Activated CD4-positive, alpha-beta T cell treated with anti-CD3 and anti-CD28 coated beads, Interleukin-2, amount 10 ng/mL, durations not matched to agents 7 days and 5 days (primary cell): ENCODE data around the gene FERMT2. TPM values are rescaled to one million over a fixed set of nuclear protein-coding genes. Genes with fewer than 3 reads are reported as not detected.

Source experiments
- CTCF ChIA-PET: fragments of 350-600 bp; sonication (Branson Sonifier 250); formaldehyde crosslinking; loops from one replicate; lab custom pipeline; 2021; ENCODE audit warnings: antibody characterized with exemption; lab: Charles Lee
- POLR2A ChIA-PET: fragments of 350-600 bp; sonication (Branson Sonifier 250); formaldehyde crosslinking; loops from one replicate; lab custom pipeline; 2021; ENCODE audit warnings: antibody characterized with exemption; lab: Charles Lee
- DNase-seq: peaks from one replicate; pipeline ENCODE4 v3.0.0-alpha.2; 2020
- H3K27ac Mint-ChIP-seq: one replicate; pipeline ENCODE4 v1.8.0; 2021; ENCODE audit warnings: mild to moderate bottlenecking, moderate library complexity, mixed read lengths
- H3K27me3 Mint-ChIP-seq: one replicate; pipeline ENCODE4 v1.8.0; 2021; ENCODE audit warnings: mixed read lengths
- H3K36me3 Mint-ChIP-seq: one replicate; pipeline ENCODE4 v1.8.0; 2021; ENCODE audit warnings: low read depth, mixed read lengths
- H3K4me1 Mint-ChIP-seq: one replicate; pipeline ENCODE4 v1.8.0; 2021; ENCODE audit warnings: mixed read lengths
- H3K4me3 Mint-ChIP-seq: one replicate; pipeline ENCODE4 v1.8.0; 2021; ENCODE audit warnings: mild to moderate bottlenecking, moderate library complexity, mixed read lengths
- H3K9me3 Mint-ChIP-seq: one replicate; pipeline ENCODE4 v1.8.0; 2021; ENCODE audit warnings: mixed read lengths
- total RNA-seq, 2 experiments: library from RNA; stranded (reverse); gene quantifications; one replicate each; pipeline ENCODE4 v1.2.3, GENCODE V29; 2021

Gene FERMT2
- total RNA-seq, 2 experiments from 2014 or later, result 0.25 to 0.40 TPM

DNA sequence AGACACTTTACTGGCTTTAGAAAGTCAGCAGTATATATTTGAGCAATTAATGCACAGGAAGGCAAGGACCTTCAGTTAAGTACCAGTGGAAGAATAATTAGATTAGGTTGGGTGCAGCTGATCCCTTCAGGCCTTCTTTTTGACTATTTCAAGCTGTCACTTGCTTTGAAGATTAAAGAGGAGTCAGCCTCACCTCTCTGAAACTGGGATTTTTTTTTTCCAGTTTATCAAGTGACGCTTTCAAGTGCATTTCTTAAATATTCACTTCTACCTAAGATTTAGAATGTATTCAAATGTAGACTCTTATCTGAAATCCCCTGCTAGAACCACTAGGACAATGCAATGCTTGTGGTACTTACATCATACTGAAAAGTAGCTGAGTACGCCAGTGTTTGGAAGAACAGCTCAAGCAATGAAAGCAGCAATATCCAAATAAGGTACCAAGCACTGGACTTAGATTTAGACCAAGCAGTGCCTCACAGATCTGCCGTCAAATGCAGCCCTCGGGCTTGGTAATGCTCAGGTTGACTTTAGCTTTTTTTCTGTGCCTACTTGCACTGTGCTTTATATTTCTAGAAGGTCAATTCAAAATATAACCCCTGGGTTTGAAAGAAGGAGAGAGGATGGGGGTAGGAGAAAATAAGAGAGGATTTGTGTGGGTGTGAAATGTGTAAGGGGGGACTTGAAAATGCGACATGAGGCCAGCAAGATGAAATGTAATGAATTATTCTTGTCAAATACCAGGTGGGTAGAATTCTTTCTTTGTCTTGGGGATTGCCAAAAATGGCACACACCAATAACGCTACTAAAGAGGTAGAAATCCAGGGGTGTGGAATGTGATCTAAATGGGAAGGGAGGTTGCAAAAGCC lies 3.7 kb upstream of the FERMT2 start:
- DNase-seq, result no peak
- H3K4me1 Mint-ChIP-seq, result peaks cover 16% of the 10 kb centered on the region
- no peaks in the 10 kb centered on the region for H3K36me3 Mint-ChIP-seq
- ChIA-PET POLR2A (interaction anchor here (0.6 kb wide), 1 partner anchor 334 kb away, joined by 3 read pairs; no protein-coding TSS in a partner anchor), CTCF (no interaction called here)
- peaks cover 45% of the 10 kb centered on the region for H3K27me3 Mint-ChIP-seq
- H3K27ac Mint-ChIP-seq, result no peak overlapping the region
- no peaks in the 10 kb centered on the region for H3K9me3 Mint-ChIP-seq
- H3K4me3 Mint-ChIP-seq, result no peak overlapping the region

DNA sequence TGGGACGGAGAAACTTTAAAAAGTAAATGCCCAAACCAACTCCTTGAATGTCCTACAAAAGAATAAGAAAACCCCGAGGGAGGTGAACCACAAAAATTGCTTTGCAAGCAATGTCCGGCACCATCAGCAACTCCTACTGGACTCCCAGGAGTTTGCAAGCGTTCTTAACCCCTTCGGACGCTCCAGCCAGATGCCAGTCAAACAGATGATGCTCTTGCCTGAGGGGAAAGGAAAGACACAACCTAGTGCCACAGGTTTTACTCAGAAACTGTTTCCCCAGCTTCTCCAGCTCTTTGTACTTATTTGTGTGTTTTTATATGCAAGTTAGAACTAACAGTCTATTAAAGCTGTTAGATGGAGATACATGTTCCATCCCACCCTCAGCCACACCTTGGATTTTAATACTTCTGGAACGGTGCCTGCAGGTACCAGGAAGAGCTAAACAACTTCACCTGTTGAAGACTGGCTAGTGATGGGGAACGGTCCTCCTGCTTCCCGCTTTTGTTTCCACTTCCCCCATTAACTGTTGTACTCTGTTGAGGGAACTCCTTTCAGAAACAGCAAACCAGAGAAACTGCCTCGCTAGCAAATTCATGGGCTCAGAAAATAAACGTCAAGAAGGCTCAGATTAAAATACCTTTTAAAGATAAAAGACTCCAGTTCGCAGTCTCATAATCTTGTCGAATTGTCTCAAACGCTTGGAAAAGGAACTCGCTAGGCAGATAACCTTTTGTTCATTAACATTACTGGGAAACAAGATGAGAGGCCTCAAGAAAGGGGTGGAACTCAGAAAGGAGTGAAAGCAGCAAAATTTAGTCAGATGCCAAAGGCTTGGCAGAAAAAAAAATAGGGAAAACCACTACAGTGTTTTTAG lies 1.1 kb upstream of the FERMT2 start:
- Mint-ChIP-seq H3K4me1 (peaks cover 19% of the 10 kb centered on the region), H3K9me3 (no peaks in the 10 kb centered on the region), H3K27me3 (peaks cover 67% of the 10 kb centered on the region), H3K36me3 (no peaks in the 10 kb centered on the region), H3K4me3 (peak overlapping the region; percentile 31), H3K27ac (no peak overlapping the region)
- ChIA-PET CTCF (interaction anchor here (1.3 to 1.7 kb wide), 2 partner anchors 10 to 14 kb away, joined by 3 to 4 read pairs; no protein-coding TSS in a partner anchor), POLR2A (no interaction called here)
- DNase-seq, result no peak

- CTCF ChIA-PET, result interaction anchor here (0.6 kb wide), 1 partner anchor 127 kb away, joined by 3 read pairs; no protein-coding TSS in a partner anchor
- POLR2A ChIA-PET, result no interaction called here
- DNase-seq, result no peak
- Mint-ChIP-seq H3K4me3 (peak overlapping the region; percentile 74), H3K27me3 (peaks cover 69% of the 10 kb centered on the region), H3K27ac (no peak overlapping the region), H3K4me1 (peaks cover 19% of the 10 kb centered on the region), H3K36me3 (no peaks in the 10 kb centered on the region), H3K9me3 (no peaks in the 10 kb centered on the region)
These were observed 396 bp downstream of the FERMT2 start for GRCh38 chr14:52950410-52950897.

GRCh38 chr14:52949711-52950409 lies 990 bp downstream of the FERMT2 start:
- H3K27me3 Mint-ChIP-seq, result peaks cover 64% of the 10 kb centered on the region
- no peak overlapping the region for H3K27ac Mint-ChIP-seq
- peak overlapping the region; percentile 74 for H3K4me3 Mint-ChIP-seq
- CTCF ChIA-PET, result no interaction called here
- POLR2A ChIA-PET, result no interaction called here
- no peaks in the 10 kb centered on the region for H3K36me3 Mint-ChIP-seq
- DNase-seq, result no peak
- H3K4me1 Mint-ChIP-seq, result peaks cover 19% of the 10 kb centered on the region
- no peaks in the 10 kb centered on the region for H3K9me3 Mint-ChIP-seq

- H3K27me3 Mint-ChIP-seq, result peaks cover 60% of the 10 kb centered on the region
- no peaks in the 10 kb centered on the region for H3K36me3 Mint-ChIP-seq
- ChIA-PET CTCF (interaction anchor here (0.6 kb wide), 1 partner anchor 36 kb away, joined by 3 read pairs; no protein-coding TSS in a partner anchor), POLR2A (no interaction called here)
- no peak for DNase-seq
- no peak overlapping the region for H3K27ac Mint-ChIP-seq
- H3K4me1 Mint-ChIP-seq, result peaks cover 19% of the 10 kb centered on the region
- no peaks in the 10 kb centered on the region for H3K9me3 Mint-ChIP-seq
- peak overlapping the region; percentile 74 for H3K4me3 Mint-ChIP-seq
These were observed 1.6 kb downstream of the FERMT2 start for GRCh38 chr14:52949249-52949648.

DNA sequence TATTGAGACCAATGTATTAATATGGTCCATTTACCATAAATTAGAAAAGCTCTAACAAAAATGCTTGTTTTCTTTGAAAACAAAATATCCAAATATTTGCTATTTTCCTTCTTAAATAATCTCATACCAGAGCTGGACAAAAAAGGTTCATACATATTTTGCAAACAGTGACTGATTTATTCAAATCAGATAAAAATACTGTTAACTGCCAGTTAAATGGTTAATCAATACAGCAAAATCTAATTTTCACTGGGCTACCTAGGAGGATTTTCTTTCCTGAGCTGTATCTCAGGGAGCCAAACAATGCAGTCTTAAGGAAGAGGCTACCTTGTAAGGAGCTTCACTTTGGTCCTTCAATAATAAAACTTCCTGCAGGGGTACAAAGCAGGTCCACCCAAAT lies 2.0 kb downstream of the FERMT2 start:
- no peak for DNase-seq
- Mint-ChIP-seq H3K4me1 (peaks cover 19% of the 10 kb centered on the region), H3K4me3 (no peak overlapping the region), H3K27me3 (peaks cover 56% of the 10 kb centered on the region), H3K9me3 (no peaks in the 10 kb centered on the region), H3K27ac (no peak overlapping the region), H3K36me3 (no peaks in the 10 kb centered on the region)
- ChIA-PET CTCF (interaction anchor here (0.6 kb wide), 1 partner anchor 36 kb away, joined by 3 read pairs; no protein-coding TSS in a partner anchor), POLR2A (no interaction called here)

DNA sequence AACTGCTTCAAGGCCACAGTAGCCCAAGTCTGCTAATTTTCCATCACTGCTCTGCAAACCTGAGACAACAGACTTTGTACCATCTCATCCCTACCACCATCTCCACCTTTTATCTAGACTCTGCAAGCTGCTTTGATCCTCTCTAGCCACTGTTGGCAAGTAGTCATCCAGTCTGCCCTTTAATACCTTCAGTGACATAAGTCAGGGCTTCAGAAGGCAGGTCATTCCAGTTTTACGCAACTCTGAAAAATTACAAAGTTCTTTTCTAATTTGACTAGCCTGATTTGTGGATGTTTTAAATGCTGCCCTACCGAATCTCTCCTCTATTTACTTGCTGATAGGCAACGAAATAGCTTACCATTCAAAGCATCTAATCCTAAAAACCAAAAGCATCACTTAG lies 2.8 kb downstream of the FERMT2 start:
- POLR2A ChIA-PET, result no interaction called here
- H3K9me3 Mint-ChIP-seq, result no peaks in the 10 kb centered on the region
- CTCF ChIA-PET, result no interaction called here
- H3K4me3 Mint-ChIP-seq, result no peak overlapping the region
- peaks cover 51% of the 10 kb centered on the region for H3K27me3 Mint-ChIP-seq
- no peaks in the 10 kb centered on the region for H3K36me3 Mint-ChIP-seq
- DNase-seq, result no peak
- H3K4me1 Mint-ChIP-seq, result peaks cover 19% of the 10 kb centered on the region
- no peak overlapping the region for H3K27ac Mint-ChIP-seq

GRCh38 chr14:52944254-52944653 lies 6.6 kb downstream of the FERMT2 start:
- Mint-ChIP-seq H3K27me3 (peaks cover 27% of the 10 kb centered on the region), H3K4me3 (no peak overlapping the region), H3K9me3 (no peaks in the 10 kb centered on the region), H3K4me1 (peaks cover under 1% of the 10 kb centered on the region), H3K36me3 (no peaks in the 10 kb centered on the region), H3K27ac (no peak overlapping the region)
- CTCF ChIA-PET, result interaction anchor here (1.2 to 2.2 kb wide), 2 partner anchors 9 to 17 kb away, joined by 3 to 5 read pairs; no protein-coding TSS in a partner anchor
- DNase-seq, result no peak
- POLR2A ChIA-PET, result no interaction called here

DNA sequence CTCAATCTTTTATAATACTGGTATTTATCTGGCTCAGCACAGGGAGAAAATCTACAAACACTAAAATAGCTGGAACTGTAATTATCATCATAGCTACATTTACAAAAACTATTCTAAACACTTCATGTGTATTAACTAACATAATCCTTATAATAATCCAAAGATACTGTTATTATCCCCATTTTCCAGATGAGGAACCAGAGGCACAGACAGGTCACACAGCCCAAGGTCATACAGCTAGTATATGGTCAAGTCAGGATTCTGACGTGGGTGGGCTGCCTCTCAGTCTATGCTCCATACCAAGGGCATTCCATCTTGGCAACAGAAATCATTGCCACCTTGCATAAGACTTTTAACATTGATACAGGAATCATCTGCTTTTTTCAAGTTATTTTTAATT lies 11.4 kb downstream of the FERMT2 start:
- Mint-ChIP-seq H3K4me1 (no peaks in the 10 kb centered on the region), H3K36me3 (no peaks in the 10 kb centered on the region), H3K27ac (no peak overlapping the region), H3K4me3 (no peak overlapping the region), H3K27me3 (peaks cover 16% of the 10 kb centered on the region), H3K9me3 (no peaks in the 10 kb centered on the region)
- ChIA-PET POLR2A (no interaction called here), CTCF (interaction anchor here (0.6 kb wide), 2 partner anchors 116 to 259 kb away, joined by 3 read pairs; no protein-coding TSS in a partner anchor)
- no peak for DNase-seq

- Mint-ChIP-seq H3K36me3 (no peaks in the 10 kb centered on the region), H3K27ac (no peak overlapping the region), H3K27me3 (peaks cover 14% of the 10 kb centered on the region), H3K4me3 (no peak overlapping the region), H3K9me3 (no peaks in the 10 kb centered on the region), H3K4me1 (no peaks in the 10 kb centered on the region)
- ChIA-PET POLR2A (no interaction called here), CTCF (interaction anchor here (0.9 kb wide), 1 partner anchor 15 kb away, joined by 3 read pairs; no protein-coding TSS in a partner anchor)
- no peak for DNase-seq
These were observed 13.0 kb downstream of the FERMT2 start for GRCh38 chr14:52937869-52938268.

DNA sequence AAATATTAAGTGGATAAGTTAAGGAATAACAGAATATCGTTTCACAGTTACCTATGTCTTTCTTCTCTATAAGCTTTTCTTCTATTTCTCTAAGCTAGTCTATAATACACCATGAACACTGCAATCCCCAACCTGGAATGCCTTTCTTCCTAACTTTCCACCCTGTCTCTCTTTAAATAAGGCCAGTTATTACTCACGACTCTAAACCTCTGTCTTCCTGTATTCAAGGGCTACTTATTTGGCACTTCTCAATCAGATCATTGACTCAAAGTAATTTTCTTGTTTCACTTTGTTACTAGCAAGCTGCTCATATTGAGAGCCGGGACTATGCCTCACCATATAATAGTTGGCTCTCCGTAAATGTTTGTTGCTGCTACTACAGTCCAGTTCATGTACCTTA lies 13.5 kb downstream of the FERMT2 start:
- Mint-ChIP-seq H3K9me3 (no peaks in the 10 kb centered on the region), H3K4me3 (no peak overlapping the region), H3K4me1 (no peaks in the 10 kb centered on the region), H3K36me3 (no peaks in the 10 kb centered on the region), H3K27me3 (peaks cover 14% of the 10 kb centered on the region), H3K27ac (no peak overlapping the region)
- ChIA-PET CTCF (interaction anchor here (0.7 to 0.9 kb wide), 2 partner anchors 16 to 99 kb away, joined by 3 to 4 read pairs; no protein-coding TSS in a partner anchor), POLR2A (no interaction called here)
- DNase-seq, result no peak

DNA sequence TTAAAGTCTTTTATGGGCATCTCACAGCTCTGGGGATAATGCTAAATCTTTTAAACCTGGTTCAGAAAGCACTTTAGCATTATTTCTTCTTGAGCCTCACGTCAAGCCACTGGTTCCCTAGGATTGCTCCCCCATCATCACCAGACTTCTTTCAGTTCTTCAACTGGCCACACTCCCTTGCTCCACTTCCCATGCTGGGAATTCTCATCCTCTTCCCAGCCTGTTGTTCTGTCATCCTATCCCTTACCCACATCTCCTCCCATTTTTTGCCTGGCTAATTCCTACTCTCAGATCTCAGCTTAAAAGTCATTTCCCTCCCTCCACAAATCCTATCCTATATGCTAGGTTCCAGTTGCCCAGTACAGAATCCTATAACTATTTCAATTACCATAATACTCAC lies 14.4 kb downstream of the FERMT2 start:
- H3K9me3 Mint-ChIP-seq, result no peaks in the 10 kb centered on the region
- POLR2A ChIA-PET, result no interaction called here
- H3K4me3 Mint-ChIP-seq, result no peak overlapping the region
- H3K27ac Mint-ChIP-seq, result no peak overlapping the region
- DNase-seq, result no peak
- H3K36me3 Mint-ChIP-seq, result no peaks in the 10 kb centered on the region
- CTCF ChIA-PET, result interaction anchor here (1.1 to 2.4 kb wide), 2 partner anchors 8 to 9 kb away, joined by 3 to 5 read pairs; no protein-coding TSS in a partner anchor
- no peaks in the 10 kb centered on the region for H3K4me1 Mint-ChIP-seq
- peaks cover 14% of the 10 kb centered on the region for H3K27me3 Mint-ChIP-seq
